Occipital lobe (tissue), 2 donors: Measurements from ENCODE around the gene INPP4B. TPM values are rescaled to one million over a fixed set of nuclear protein-coding genes. Genes with fewer than 3 reads are reported as not detected.
A peak's percentile ranks its signal among the peaks of the same experiment; 100 is the strongest.

Experiments used
- DNase-seq: peaks from one replicate; lab custom pipeline; 2025; lab: John Stamatoyannopoulos, UW
- total RNA-seq: library from RNA; depleted of rRNA; stranded (reverse); fragments of >200 nt; gene quantifications from one replicate; pipeline ENCODE4 v1.2.3, GENCODE V29; 2014

INPP4B gene
- total RNA-seq, result 6.7 TPM

DNA sequence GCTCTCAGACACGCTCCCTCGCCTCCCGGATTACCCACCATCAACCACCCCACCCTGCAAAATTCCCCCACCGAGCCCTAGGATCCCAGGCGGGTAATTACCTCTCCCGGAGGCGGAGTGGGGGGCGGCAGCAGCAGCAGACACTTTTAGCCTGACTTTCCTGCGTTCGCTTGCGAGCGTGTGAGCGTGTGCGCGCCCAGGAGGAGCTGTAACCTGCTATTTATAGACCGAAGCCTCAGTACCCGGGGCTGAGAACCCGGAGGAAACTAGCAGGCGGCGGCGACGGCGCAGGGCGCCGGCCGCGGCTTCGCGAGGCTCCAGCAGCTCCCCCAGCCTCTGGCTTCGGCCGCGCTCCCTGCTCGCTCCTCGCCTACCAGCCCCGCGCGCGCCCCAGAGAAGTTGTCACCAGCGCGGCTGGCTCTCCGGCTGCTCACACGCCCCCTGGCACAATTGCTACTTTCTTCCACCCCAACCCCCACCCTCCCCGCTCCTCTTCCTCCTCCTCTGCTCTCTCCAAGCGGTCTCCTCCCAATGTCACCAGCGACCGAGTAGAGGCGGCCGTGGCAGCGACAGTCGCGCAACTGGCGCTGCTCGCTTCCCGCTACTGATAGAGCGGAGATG, at the start of gene INPP4B:
Gene INPP4B, minus strand, starts transcription at position 194 of the 621 bp plus-strand sequence.
- DNase-seq, result peak; percentile 51

DNA sequence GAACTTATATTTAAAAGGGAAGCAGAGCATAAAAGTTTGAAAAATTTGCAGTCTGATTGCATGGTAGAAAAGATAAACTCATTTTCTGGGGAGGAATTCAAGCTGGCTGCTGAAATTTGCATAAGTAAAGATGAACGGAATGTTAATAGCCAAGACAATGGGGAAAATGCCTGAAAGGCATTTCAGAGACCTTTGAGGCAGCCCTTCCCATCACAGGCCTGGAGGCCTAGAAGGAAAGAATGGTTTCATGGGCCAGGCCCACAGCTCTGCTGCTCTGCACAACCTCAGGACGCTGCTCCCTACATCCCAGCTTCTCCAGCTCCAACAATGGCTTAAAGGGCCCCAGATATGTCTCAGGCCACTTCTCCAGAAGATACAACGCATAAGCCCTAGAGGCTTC, 46.9 kb upstream of the INPP4B start:
- DNase-seq, result no peak

DNA sequence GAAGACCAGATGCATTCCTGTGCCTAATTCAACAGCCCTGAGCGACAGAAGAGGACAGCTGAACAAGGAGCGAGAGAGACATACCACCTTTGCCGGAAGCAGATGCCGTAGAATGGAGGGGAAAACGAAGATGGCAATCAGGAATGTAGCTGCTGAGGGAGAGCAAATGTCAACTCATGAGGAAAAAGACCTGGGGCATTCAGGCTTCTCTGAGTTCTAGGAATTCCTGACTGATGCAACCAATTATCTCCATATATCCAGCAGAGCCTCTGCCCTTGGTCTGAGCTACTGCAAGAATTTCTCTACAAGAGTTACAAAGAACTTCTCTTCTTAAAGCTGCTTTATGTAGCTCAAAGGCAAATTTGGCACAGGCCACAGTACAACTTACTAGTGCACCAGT, 40.5 kb upstream of the INPP4B start:
- DNase-seq, result no peak

DNA sequence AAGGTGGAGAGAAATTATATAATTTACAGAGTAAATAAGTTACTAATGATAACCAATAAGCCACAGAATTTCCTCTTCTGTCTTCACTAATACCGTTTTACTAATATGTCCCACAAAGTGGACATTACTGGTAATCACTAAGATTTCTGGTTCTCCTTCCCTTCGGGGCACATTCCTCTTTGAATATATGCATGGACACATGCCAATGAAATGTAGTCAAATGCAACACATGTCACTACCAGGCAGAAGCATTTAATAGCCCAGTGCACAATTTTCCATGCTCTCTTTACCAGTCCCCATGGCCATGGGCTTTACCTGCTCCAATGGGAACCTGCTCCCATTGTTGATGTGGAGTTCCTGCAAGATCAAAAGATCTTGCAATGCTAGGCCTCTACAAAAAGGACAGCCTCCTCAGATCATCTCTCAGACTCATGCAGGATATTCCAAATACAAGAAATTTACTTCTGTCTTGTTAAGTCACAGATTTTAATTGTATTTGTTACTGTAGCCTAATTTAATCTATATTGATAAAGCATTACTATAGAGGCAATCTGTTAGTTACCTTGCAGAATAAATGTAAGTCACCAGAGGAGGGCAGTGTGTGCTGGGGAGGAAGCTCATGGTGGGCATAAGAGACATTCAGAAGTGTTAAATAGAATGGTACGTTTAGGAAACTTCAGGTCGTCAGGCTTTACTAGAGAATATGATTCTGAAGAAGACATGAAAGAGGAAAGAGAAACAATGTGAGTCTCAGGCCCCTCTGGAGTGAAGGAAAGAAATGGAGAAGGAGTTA, 37.1 kb upstream of the INPP4B start:
- no peak for DNase-seq

DNA sequence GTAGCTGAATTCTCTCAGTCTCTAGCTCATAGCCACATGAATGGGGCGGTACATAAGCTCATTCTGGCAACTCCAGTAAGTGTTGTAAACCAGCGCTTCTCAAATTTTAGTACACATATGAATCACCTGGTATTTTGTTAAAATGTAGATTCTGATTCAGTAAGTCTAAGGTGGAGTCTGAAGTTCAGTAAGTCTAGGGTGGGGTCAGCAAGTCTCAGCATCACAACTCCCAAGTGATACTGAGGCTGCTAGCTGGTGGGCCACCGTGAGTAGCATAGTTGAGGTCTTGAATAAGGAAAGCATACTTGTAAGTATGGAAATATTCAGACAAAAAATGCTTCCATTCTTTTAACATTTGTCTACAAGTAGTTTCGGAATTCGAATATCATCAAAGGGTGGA, 36.1 kb upstream of the INPP4B start:
- DNase-seq, result no peak

DNA sequence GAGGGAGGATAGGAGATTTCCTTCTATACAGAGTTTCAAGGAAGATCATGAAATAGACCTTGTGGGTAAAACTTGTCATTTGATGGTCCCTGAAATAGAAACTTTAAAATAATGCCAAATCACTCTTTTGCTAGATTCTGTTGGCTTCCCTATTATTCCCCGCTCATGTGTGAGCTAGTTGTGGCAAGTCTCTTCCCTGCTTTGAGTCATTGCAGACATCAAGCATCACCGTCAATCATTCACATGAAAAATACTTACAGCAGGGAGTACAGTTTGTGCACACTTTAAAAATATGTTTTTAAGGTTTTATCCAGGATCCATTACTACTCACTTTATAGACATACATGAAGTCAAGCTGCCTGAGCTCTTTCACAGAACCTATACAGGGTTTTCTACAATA, 35.2 kb upstream of the INPP4B start:
- no peak for DNase-seq

DNA sequence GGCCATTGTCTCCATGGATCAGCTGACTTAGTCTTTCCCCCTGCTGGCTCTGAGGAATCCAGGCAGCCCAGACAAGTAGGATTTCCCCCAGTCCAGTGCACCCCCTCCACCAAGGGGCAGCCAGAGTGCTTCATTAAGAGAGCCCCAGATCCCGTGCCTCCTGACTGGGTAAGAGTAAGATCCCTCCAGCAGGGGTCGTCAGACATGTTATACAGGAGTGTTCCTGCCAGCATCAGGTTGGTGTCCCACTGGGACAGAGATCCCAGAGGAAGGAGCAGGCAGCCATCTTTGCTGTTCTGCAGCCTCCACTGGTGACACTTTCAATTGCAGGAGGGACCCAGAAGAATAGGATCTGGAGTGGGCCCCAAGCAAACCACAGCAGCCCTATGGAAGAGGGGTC, 29.0 kb upstream of the INPP4B start:
- no peak for DNase-seq

DNA sequence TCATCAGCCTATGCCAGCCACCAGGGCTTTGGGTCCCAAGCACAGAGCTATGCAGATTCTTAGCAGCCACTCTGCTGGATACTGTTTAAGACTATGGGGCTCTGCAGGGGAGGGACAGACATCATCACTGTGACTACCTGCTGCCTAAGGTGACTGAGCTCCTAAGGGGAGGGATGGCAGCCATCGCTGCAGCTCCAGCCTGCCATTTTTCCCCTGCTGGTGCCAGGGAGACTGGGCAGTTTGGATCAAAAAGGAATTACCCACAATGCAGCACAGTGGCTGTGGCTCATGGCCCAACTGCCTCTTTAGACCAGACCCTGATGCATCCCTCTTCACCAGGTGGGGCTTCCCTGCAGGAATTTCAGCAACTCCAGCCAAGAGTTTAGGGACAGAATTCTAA, 28.6 kb upstream of the INPP4B start:
- no peak for DNase-seq

DNA sequence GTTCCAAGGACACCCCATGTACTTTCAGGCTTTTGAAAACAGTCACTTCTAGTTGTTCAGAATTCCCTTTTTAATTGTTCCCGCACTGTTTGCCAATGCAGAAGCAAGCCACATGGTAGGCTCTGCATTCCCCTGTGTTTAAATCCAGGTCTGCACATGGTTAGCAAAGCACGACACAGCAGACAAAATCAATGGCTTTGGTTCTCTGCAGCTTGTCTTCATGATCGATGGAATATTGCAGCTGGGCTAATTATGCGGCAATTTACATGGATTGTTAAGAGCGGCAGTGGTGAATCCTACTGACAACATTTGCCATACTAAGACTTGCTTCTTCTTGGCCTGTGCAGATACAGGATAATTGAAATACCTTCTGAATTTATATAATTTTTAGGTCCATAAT, 20.6 kb upstream of the INPP4B start:
- no peak for DNase-seq

DNA sequence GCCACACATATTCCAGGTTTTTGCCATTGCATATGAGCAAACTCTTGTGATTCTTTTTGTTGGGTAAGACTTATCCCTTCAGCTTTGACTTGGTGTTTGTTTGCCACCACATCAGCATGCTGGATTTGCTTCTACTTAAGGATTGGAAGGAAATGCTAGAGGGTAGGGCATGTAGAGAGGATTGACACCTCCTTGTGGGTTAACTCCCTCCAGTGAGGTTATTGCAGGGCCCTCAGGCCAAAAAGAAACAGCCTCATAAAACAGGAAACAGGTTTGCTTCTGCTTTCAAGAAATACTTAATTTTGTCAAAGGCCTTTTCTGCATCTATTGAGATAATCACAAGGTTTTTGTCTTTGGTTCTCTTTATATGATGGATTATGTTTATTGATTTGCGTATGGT, 15.2 kb upstream of the INPP4B start:
- no peak for DNase-seq

DNA sequence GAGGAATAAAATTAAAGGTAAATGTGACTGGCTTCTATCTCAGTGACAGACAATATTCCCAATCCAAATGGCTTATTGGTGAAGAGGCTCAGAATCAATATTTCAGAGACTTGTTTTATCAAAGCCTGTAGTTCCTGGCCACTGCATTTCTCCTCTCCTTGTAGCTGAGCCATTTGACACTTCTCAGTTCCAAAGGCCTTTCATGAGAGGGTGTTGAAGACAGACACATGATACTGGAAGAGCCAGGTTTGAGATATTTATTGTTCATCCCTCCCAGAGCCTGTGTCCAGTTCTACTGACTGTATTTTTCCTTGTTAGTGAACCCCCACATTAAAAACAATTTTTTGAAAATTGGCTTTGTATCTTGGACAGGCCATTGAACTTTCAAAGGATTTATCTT, 12.9 kb upstream of the INPP4B start:
- DNase-seq, result no peak

DNA sequence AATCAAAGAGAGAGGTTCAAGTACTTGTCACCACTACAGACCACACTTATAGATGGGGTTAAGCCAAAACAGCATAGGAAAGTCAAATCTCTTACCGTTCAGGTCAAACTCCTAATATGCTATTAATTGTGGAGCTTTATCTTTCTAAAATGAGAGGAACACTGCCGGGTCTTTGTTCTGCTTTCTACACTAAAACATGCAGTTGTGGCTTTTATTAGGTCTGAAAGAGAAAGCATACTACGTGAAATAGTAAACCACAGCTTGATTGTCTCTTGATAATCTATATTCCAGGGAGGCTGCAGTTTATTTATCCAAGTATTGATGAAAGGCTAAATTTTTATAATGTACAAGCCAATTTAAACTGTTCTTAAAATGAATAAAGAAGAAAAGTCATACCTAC, 12.3 kb upstream of the INPP4B start:
- DNase-seq, result no peak

DNA sequence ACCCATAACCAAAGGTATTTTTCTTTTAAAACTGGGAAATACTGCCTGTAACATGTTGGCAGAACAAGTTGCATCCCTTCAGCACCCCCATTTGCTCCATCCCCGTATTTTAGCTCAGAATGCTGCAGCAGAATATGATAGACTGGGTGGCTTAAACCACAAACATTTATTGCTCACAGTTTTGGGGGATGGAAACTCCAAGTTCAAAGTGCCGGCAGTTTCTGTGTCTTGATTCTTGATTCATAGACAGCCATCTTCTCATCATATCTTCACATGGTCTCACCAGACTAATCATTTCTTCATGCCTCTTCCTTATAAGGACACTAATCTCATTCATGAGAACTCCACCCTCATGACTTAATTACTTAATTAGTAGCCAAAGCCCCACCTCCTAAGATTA, 10.5 kb upstream of the INPP4B start:
- no peak for DNase-seq

DNA sequence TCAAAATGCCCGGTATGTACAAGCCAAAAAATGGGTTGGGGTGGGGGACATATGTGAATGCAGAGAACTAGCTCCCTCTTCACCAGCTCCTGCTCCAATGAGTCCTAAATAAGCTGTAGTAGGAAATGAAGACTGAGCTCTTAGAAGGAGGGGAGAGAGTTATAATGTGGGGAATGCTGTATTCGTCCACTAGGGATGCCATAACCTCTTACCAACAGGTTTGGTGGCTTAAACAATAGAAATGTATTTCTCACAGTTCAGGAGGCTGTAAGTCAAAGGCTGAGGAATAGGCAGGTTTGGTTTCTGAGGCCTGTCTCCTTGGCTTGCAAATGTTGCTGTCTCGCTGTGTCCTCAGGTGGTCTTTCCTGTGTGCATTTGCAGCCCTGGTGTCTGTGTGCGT, 4.4 kb upstream of the INPP4B start:
- DNase-seq, result no peak

DNA sequence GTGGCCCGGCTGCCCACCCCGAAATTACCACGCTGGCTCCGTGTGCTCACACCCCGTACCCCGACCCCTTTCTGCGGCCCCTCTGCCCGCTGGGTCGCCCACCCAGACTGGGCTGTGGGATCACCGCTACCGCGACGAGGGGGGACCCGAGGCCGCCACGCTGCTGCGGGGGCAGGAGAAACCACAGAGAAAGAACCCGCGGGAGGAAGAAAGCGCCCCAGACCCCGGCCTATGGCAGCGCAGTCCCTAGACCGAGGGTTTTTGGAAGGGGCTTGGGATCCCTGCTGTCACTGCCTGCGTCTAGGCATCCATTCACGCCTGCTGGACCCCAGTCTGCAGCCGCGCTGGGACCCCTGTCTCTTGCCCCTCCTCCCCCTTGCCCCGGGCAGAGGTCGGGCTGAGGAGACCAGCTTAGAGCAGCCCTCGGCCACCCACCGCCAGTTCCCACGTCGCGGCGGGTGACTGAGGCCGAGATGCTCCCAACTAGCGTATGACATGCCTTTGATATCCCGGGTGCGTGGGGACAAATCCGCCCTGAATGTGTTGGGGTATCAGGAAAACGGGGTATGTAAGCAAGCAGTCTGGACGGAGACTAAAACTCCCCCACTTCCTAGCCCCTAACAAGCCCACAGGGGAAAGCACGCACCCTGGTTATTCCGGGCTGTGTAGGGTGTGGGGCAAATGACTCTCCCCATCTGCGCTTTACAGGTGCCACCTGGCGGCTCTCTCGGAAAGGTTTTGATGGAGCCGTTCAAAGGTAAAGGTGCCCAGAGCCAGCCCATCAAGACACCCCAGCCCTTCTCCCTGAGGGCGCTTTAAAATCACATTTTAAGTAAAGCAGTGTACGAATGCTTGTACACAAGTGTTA, 862 bp upstream of the INPP4B start:
- DNase-seq, result peak; percentile 16

DNA sequence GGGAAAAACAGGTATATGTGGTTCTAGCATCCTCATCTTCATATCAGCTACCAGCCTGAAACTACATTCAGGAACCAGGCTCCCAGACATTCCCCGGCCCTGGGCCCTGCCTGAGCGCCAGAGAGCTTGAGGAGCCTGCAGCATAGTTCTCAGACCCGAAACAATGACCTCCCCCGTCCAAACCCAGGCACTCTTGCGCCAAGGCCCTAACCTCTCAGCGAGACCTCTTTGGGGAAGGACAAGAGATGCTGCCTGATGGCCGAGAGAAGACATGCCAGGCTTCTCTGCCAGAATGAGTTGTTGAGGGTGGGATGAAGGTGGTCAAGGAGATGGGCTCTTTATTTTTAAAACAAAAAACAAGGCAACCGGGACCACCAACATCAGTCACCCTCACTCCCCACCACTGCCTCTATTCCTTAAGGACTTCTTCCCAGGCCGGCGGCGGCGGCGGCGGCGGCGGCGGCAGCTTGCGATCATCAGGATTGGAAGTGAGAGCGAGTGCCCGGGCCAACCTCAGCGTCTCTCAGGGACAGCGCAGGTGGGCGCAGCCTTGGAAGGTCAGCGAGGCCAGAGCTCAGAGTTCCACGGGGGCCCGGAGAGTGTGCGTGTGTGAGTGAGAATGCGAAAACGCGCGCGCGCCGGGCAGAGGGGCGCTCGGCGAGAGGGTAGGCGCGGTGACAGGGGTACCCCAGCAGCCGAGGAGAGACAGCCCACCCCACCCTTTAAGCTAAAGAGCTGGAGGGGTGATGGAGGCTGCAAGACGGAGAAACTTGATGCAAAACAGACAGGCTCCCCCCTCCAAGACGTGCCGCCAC, 601 bp downstream of the INPP4B start:
- peak; percentile 27 for DNase-seq

DNA sequence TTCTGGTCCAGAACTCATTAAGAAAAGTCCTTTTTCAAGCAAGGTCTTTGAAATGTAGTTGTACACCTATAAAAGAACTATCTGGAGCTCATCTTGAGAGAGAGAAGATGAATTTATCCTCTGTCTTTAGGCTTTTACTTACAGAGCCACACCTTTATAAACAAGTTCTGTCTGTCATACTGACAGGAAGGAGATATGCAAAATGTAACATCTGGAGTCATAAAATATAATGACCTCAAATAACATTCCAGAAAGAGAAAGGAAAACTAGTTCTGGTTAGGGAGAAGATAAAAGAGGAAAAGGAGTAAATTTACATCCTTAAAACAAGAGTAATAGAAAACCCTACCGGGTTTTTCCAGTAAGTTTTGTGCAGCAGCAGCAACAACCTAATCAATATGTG, 1.3 kb downstream of the INPP4B start:
- no peak for DNase-seq

DNA sequence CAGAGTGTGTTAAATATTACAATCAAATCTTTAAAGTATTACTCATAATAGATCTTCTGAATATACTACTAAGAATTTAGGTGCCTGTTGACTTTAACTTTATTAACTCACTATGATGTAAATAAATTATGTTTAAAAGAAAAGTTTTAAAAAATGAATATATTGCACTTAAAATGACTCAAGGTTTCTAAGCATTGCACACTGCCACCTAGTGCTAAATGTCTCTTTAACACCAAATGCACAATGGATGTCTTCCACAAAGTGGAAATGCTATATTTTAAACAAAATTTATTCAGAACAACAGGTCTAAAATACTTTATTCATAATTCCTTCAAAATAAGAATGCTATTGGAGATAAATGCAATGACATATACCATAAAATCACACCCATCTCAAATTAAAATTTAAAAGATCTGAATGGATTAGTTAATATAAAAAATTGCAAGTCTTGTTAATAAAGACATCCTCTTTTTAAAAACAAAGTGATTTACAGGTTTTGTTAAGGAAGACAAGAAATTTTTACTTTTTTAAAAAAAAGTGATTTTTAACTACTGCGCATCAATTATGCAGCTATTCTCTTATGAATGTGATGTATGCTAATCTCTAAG, 5.5 kb downstream of the INPP4B start:
- DNase-seq, result no peak

DNA sequence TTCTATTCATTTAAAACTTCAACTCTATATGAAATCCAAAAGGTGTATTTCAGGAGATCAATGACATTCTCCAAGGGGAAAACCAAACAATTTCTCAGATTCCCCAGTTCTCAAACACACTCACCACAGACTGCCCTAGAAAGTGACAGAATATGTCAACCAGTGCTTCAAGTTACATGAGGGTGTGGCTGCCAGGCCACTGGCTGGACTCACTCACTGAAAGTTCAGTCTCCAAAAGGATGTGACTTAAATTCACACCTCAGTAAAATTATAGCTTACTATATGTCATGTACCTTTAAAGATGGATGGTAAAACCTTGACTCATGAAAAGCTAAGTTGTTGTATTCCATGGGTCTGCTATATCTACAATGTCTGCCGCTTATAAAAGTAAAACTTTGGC, 7.3 kb downstream of the INPP4B start:
- no peak for DNase-seq

DNA sequence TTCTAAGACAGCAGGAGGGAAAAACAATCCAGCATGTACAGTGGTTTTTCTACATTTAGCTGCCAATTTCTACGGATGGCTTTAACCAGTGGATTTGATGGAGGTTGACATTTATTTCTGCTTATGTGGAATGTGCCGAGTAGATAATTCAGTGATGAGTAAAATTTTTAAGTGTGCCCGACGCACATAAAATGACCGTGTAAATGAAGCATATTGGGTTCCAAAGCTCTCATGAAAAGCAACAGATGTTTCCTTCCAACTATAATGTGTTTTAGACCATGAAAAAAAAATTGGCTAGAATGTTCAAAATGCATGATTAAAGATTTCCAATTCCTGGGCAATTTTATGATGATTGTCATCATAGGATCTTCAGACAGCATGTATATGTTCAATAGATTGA, 14.1 kb downstream of the INPP4B start:
- no peak for DNase-seq
